Gastrocnemius medialis (tissue), 4 donors: ENCODE results near the gene SH3PXD2B. TPM values are rescaled to one million over a fixed set of nuclear protein-coding genes. Genes with fewer than 3 reads are reported as not detected.
A peak's percentile ranks its signal among the peaks of the same experiment; 100 is the strongest.

Experiments used
- ATAC-seq, 2 donors: fragments of 150-250 bp; one replicate each; pipeline ENCODE4 v1.9.1; 2016
- DNase-seq, 2 donors: peaks; one replicate each; pipeline ENCODE4 v3.0.0-alpha.2; 2019
- H3K27ac ChIP-seq, 4 donors: fragments of 200-600 bp; sonication (generic); 1 replicate in 1 of 4; 2 replicates in 3 of 4; pipeline ENCODE4 v1.5.1; 2016 to 2018; ENCODE audit warnings: mild to moderate bottlenecking in 2 of 4, moderate library complexity in 1 of 4
- H3K27me3 ChIP-seq, 3 donors: fragments of 200-600 bp; sonication (generic) in 2 of 3; 1 replicate in 1 of 3; 2 replicates in 2 of 3; pipeline versions ENCODE4 v1.5.1 to v1.6.0; 2016 to 2019; ENCODE audit warnings: mild to moderate bottlenecking in 1 of 3, moderate library complexity in 1 of 3
- H3K36me3 ChIP-seq, 2 donors: fragments of 200-600 bp; sonication (generic) in 1 of 2; one replicate each; pipeline ENCODE4 v1.5.1; 2017 to 2018
- H3K4me1 ChIP-seq, 2 donors: fragments of 200-600 bp; sonication (generic) in 1 of 2; one replicate each; pipeline ENCODE4 v1.5.1; 2016 to 2017; ENCODE audit warnings: mild to moderate bottlenecking in 2 of 2
- H3K4me3 ChIP-seq, 4 donors: fragments of 200-600 bp; sonication (generic) in 3 of 4; 1 replicate in 1 of 4; 2 replicates in 3 of 4; pipeline ENCODE4 v1.5.1; 2016 to 2019; ENCODE audit warnings: mild to moderate bottlenecking in 2 of 4
- H3K9me3 ChIP-seq, 3 donors: fragments of 200-600 bp; sonication (generic) in 2 of 3; 1 replicate in 1 of 3; 2 replicates in 2 of 3; pipeline ENCODE4 v1.5.1; 2016 to 2019
- POLR2A ChIP-seq, 2 donors: fragments of 450-650 bp; IDR thresholded peaks; one replicate each; pipeline ENCODE4 v1.6.1; 2017; ENCODE audit warnings: antibody characterized with exemption in 2 of 2, mild to moderate bottlenecking in 2 of 2, moderate library complexity in 2 of 2
- in situ Hi-C, 4 donors: fragments of 200-750 bp; cut with MboI; loops; one replicate each; pipeline versions ENCODE4 v1.15.0 to v1.8.0; 2017; ENCODE audit warnings: low sequenced_read_pairs in 4 of 4
- intact Hi-C: fragments of 100-400 bp; cut with DNase I; formaldehyde crosslinking; loops from one replicate; pipeline ENCODE4 v1.15.1; 2023; ENCODE audit warnings: low total_unique reads
- total RNA-seq, 4 donors: library from RNA; depleted of rRNA; stranded (reverse); fragments of >200 nt; gene quantifications; one replicate each; pipeline versions ENCODE4 v1.1.0 to v1.2.3, GENCODE V29; 2016
- TF ChIP-seq, protein P1 (sequence below), 5 experiments: fragments of 450-650 bp in 3 of 5; fragments of 200-600 bp in 2 of 5; sonication (generic) in 2 of 5; IDR thresholded peaks in 4 of 5; conservative IDR thresholded peaks in 1 of 5; 1 replicate in 4 of 5; 2 replicates in 1 of 5; pipeline ENCODE4 v1.5.1; 2016 to 2019; ENCODE audit warnings: antibody characterized with exemption in 5 of 5, mild to moderate bottlenecking in 3 of 5, moderate library complexity in 3 of 5

Gene SH3PXD2B
- total RNA-seq, 4 donors from 2014 or later: 2.7 to 10.2 (median 4.2) TPM

DNA sequence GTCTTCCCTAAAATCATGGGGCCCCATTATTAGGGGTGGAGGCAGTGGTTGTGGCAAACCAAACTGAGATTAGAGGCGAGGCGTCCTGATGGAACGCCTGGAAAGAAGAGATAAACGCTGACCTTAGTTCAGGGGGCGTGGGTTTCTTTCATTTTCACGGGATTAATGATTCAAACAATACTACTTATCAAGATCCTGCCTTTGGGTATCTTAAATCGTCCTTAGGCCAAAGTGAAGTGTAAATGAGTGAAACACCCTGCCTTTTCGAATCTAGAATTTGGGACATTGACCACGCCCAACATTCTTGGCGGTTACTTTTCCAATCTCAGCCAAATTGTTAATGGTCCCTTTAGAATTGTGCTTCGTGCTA, 169.7 kb downstream of the SH3PXD2B start:
- ATAC-seq: no peak
- peak overlapping the region; percentile 78 to 98 (median 92) for H3K27ac ChIP-seq
- peaks cover 16 to 21% of the 10 kb centered on the region in 2 donors for H3K4me1 ChIP-seq
- H3K4me3 ChIP-seq: peak overlapping the region; percentile 75 to 96 (median 85)
- TF ChIP-seq POLR2A (IDR thresholded peaks at IDR 0.05): no peak
- TF ChIP-seq, protein P1, sequence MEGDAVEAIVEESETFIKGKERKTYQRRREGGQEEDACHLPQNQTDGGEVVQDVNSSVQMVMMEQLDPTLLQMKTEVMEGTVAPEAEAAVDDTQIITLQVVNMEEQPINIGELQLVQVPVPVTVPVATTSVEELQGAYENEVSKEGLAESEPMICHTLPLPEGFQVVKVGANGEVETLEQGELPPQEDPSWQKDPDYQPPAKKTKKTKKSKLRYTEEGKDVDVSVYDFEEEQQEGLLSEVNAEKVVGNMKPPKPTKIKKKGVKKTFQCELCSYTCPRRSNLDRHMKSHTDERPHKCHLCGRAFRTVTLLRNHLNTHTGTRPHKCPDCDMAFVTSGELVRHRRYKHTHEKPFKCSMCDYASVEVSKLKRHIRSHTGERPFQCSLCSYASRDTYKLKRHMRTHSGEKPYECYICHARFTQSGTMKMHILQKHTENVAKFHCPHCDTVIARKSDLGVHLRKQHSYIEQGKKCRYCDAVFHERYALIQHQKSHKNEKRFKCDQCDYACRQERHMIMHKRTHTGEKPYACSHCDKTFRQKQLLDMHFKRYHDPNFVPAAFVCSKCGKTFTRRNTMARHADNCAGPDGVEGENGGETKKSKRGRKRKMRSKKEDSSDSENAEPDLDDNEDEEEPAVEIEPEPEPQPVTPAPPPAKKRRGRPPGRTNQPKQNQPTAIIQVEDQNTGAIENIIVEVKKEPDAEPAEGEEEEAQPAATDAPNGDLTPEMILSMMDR (IDR thresholded peaks at IDR 0.05 in 4 of 5, conservative IDR thresholded peaks at IDR 0.05 in 1 of 5): no peak
- in situ Hi-C loops (loop anchor here in 3 of 4 donors (10.0 to 25.0 kb wide), 3 partner anchors 97 to 372 kb away; partner anchors contain the start of genes STK10 (in 2 of the 3) and EFCAB9 (in 1 of the 3)), intact Hi-C loops (no loop called here)
- no peak for DNase-seq
- H3K36me3 ChIP-seq: no peaks in the 10 kb centered on the region
- H3K27me3 ChIP-seq: no peaks in the 10 kb centered on the region
- H3K9me3 ChIP-seq: no peaks in the 10 kb centered on the region

DNA sequence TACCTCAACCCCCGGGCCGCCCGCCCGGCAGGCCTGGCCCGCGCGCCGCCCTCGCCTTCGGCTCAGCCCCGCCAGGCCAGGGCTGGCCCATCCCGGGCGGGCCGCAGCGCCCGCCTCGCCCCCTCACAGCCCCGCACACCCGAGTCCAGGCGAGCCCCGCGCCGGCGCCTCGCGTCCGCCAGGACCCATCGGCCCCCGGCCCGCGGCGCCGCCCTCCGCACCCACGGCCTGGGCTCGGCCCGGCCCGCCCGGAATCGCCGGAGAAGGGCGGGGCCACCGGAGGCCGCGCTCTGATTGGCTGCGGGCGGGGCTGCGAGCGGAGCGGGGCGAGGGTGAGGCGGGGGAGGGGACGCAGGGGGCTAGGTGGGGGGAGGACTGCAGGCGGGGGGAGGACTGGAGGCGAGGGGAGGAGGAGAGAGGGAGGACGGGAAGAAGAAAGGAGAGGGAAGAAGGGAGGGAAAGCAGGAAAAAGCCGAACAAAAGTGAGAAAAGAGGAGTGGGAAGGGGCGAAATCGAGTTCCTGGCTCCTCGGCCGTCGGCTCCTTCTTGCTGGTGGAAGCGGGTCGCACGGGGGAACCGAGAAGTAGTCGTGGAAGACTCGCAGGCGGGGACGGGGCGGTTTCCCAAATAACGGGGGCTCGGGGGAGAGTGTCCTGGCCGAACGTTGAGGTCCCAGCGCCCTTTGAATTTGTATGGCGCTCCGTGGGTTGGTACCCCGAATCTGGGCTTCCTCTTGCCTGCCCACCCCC, 170.3 kb downstream of the SH3PXD2B start:
- no peaks in the 10 kb centered on the region for H3K27me3 ChIP-seq
- no peaks in the 10 kb centered on the region for H3K36me3 ChIP-seq
- TF ChIP-seq, protein P1 (IDR thresholded peaks at IDR 0.05 in 4 of 5, conservative IDR thresholded peaks at IDR 0.05 in 1 of 5): no peak
- TF ChIP-seq POLR2A (IDR thresholded peaks at IDR 0.05): peak; percentile 74 to 80
- H3K9me3 ChIP-seq: no peaks in the 10 kb centered on the region
- intact Hi-C loops: loop anchor here (1.0 to 2.0 kb wide), 3 partner anchors 96 to 897 kb away; partner anchors contain the start of genes FBXW11, NPM1 and STK10
- H3K4me1 ChIP-seq: peaks cover 16 to 21% of the 10 kb centered on the region in 2 donors
- in situ Hi-C loops: loop anchor here in 3 of 4 donors (10.0 to 25.0 kb wide), 3 partner anchors 97 to 372 kb away; partner anchors contain the start of genes STK10 (in 2 of the 3) and EFCAB9 (in 1 of the 3)
- H3K4me3 ChIP-seq: peak overlapping the region; percentile 75 to 96 (median 86)
- ATAC-seq (peak; percentile 86 to 87), DNase-seq (peak; percentile 63 to 67)
- H3K27ac ChIP-seq: peak overlapping the region; percentile 91 to 98 (median 94)

DNA sequence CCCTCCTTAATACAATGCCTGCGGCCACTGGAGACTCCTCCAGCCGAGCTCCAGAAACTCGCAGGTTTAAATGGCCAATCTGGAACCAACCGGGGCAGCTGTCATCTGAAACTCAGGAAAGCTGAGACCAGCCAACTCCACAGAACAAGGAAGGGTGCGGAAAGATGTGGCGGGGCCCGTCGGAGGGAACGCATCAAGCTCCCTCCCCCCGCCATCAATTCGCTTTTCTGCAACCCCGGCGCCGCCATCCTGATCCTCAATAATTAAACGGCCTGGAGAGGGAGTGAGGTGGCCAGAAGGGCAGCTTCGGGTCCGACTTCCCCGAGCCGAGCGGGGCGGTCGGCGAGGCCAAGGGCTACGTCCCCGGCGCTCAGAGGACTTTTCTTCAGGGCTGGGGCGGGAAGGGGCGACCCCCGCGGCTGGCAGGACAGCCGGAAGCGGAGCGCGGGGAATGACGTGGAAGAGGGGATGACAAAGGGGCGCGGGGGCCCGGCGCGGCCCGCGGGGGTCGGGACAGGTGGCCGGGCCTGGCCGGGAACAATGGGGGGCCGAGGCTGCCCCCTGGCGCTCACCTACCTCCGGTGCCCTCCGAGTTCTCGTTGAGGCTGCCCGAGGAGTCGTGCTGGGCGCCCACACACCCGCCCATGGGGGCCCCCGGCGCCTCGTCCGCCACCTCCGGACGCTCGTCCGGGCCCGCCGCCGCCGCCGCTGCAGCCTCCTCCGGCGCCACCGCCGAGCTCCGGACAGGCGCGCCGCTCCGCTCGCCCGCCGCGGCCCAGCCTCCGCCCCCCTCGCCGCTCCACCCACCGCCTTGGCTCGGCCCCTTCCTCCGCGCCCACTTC, 171.1 kb downstream of the SH3PXD2B start, which contains the start of gene UBTD2:
UBTD2 (minus strand) TSS at position 745 of the 842 bp plus-strand sequence; CDS start at position 646, 99 bp downstream.
- peak; percentile 64 to 73 for DNase-seq
- Histone ChIP-seq H3K36me3 (no peaks in the 10 kb centered on the region), H3K27me3 (no peaks in the 10 kb centered on the region), H3K9me3 (no peaks in the 10 kb centered on the region), H3K27ac (peak within 1 kb of the TSS; percentile 91 to 98 (median 94)), H3K4me3 (peak within 1 kb of the TSS; percentile 85 to 100 (median 91)), H3K4me1 (peaks cover 16 to 21% of the 10 kb centered on the region in 2 donors)
- TF ChIP-seq, protein P1 (IDR thresholded peaks at IDR 0.05 in 4 of 5, conservative IDR thresholded peaks at IDR 0.05 in 1 of 5): peak; percentile 39 to 73 (median 58)
- no peak for TF ChIP-seq POLR2A (IDR thresholded peaks at IDR 0.05)
- in situ Hi-C loops (loop anchor here in 3 of 4 donors (10.0 to 25.0 kb wide), 3 partner anchors 96 to 371 kb away; partner anchors contain the start of genes STK10 (in 2 of the 3) and EFCAB9 (in 1 of the 3)), intact Hi-C loops (loop anchor here (1.0 to 2.0 kb wide), 3 partner anchors 95 to 896 kb away; partner anchors contain the start of genes FBXW11, NPM1 and STK10)
- peak; percentile 90 to 92 for ATAC-seq
